Colonic mucosa (tissue), 4 donors: Measurements from ENCODE around the gene SHB. TPM values are rescaled to one million over a fixed set of nuclear protein-coding genes. Genes with fewer than 3 reads are reported as not detected.

Experiments
- DNase-seq: peaks from one replicate; pipeline ENCODE4 v3.0.0-alpha.2; 2020
- H3K27ac ChIP-seq: fragments of 200-600 bp; one replicate; pipeline ENCODE4 v1.8.0; 2021
- H3K27me3 ChIP-seq: fragments of 200-600 bp; one replicate; pipeline ENCODE4 v1.8.0; 2021
- H3K36me3 ChIP-seq: fragments of 200-600 bp; one replicate; pipeline ENCODE4 v1.8.0; 2021
- H3K4me1 ChIP-seq: fragments of 200-600 bp; one replicate; pipeline ENCODE4 v1.8.0; 2021; ENCODE audit warnings: mild to moderate bottlenecking
- H3K4me3 ChIP-seq: fragments of 200-600 bp; one replicate; pipeline ENCODE4 v1.8.0; 2021
- H3K9ac ChIP-seq, 2 donors: one replicate each; pipeline ENCODE4 v1.7.0; 2013; ENCODE audit warnings: control low read depth in 2 of 2, low read depth in 2 of 2, low read length in 2 of 2
- H3K9me3 ChIP-seq: fragments of 200-600 bp; one replicate; pipeline ENCODE4 v1.8.0; 2021
- CTCF ChIP-seq: fragments of 200-600 bp; IDR thresholded peaks from one replicate; pipeline ENCODE4 v1.8.0; 2022; ENCODE audit warnings: antibody characterized with exemption, mild to moderate bottlenecking
- intact Hi-C: fragments of 100-400 bp; cut with DNase I; formaldehyde crosslinking; loops from one replicate; pipeline ENCODE4 v1.14.1; 2022
- total RNA-seq, 2 donors: library from RNA; stranded (reverse); fragmentation: NEBNext Ultra II Directional in 1 of 2; extraction: Animal tissue kit (Norgen Biotek cat#: 25700) in 1 of 2; gene quantifications; one replicate each; pipeline ENCODE4 v1.2.1, GENCODE V29; 2021
- donor health status: healthy.
- donor health status: DM: no; HTN: no; CAD: no.
- donor health status: DM: no; HTN: no; CAD: no.

Gene SHB
- total RNA-seq, 2 donors from 2014 or later: 17.4 to 24.0 TPM

- H3K9me3 ChIP-seq: no peaks in the 10 kb centered on the region
- no peak for TF ChIP-seq CTCF
- no peak for DNase-seq
- intact Hi-C loops: no loop called here
- no peak overlapping the region for H3K4me3 ChIP-seq
- H3K36me3 ChIP-seq: no peaks in the 10 kb centered on the region
- H3K4me1 ChIP-seq: no peaks in the 10 kb centered on the region
- no peaks in the 10 kb centered on the region for H3K27me3 ChIP-seq
- H3K27ac ChIP-seq: no peak overlapping the region
- no peak overlapping the region for H3K9ac ChIP-seq
These were observed 34.3 kb upstream of the SHB start for GRCh38 chr9:38103340-38103739.

- intact Hi-C loops: no loop called here
- Histone ChIP-seq H3K4me1 (no peaks in the 10 kb centered on the region), H3K9ac (no peak overlapping the region), H3K36me3 (no peaks in the 10 kb centered on the region), H3K27me3 (no peaks in the 10 kb centered on the region), H3K4me3 (no peak overlapping the region), H3K27ac (no peak overlapping the region), H3K9me3 (no peaks in the 10 kb centered on the region)
- DNase-seq: no peak
- TF ChIP-seq CTCF: no peak
These were observed 32.4 kb upstream of the SHB start for GRCh38 chr9:38101423-38101822.

DNA sequence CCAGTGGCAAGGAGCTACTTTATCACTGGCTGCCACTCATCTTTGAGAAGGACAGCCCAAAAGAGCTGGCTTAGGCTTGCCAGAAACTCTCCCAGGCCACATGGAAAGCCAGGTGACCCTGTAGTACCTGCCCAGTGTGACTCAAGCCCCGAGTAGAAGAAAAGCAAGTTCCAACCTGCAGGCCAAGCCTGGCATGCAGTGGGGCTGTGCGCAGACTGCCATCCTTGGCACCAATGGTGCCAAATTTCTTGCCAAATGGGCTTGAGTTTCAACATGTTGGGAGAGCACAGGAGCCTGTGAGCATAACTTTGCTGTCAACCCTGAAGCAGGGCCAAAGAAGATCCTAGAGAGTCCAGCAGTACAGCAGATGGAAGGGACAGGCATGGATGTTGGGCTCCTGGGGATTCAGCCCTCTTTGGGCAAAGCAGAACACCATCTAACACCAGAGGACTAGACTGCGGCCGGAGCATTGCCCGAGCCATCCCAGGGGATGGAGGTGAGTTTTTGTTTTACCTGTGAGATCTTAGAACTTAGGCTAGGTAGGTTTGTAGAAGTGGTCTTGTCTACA is 27.3 kb upstream of the SHB start:
- no peaks in the 10 kb centered on the region for H3K27me3 ChIP-seq
- H3K4me3 ChIP-seq: no peak overlapping the region
- intact Hi-C loops: loop anchor here (10.0 kb wide), 1 partner anchor 68 kb away; no protein-coding TSS in a partner anchor
- H3K4me1 ChIP-seq: no peaks in the 10 kb centered on the region
- H3K9me3 ChIP-seq: no peaks in the 10 kb centered on the region
- no peak for TF ChIP-seq CTCF
- H3K9ac ChIP-seq: no peak overlapping the region
- no peak overlapping the region for H3K27ac ChIP-seq
- no peak for DNase-seq
- no peaks in the 10 kb centered on the region for H3K36me3 ChIP-seq

GRCh38 chr9:38094165-38094564 is 25.1 kb upstream of the SHB start:
- Histone ChIP-seq H3K27me3 (no peaks in the 10 kb centered on the region), H3K36me3 (no peaks in the 10 kb centered on the region), H3K27ac (no peak overlapping the region), H3K4me1 (no peaks in the 10 kb centered on the region), H3K9me3 (no peaks in the 10 kb centered on the region), H3K9ac (no peak overlapping the region), H3K4me3 (no peak overlapping the region)
- no peak for TF ChIP-seq CTCF
- intact Hi-C loops: loop anchor here (10.0 kb wide), 1 partner anchor 71 kb away; no protein-coding TSS in a partner anchor
- no peak for DNase-seq

- no peak overlapping the region for H3K27ac ChIP-seq
- H3K4me3 ChIP-seq: no peak overlapping the region
- H3K9me3 ChIP-seq: no peaks in the 10 kb centered on the region
- H3K27me3 ChIP-seq: no peaks in the 10 kb centered on the region
- H3K4me1 ChIP-seq: no peaks in the 10 kb centered on the region
- no peak for DNase-seq
- H3K9ac ChIP-seq: no peak overlapping the region
- intact Hi-C loops: loop anchor here (10.0 kb wide), 1 partner anchor 72 kb away; no protein-coding TSS in a partner anchor
- TF ChIP-seq CTCF: no peak
- H3K36me3 ChIP-seq: no peaks in the 10 kb centered on the region
These were observed 23.6 kb upstream of the SHB start for GRCh38 chr9:38092656-38093055.
